IMR-90 (cell line): ENCODE measurements around the gene CREB5. TPM values are rescaled to one million over a fixed set of nuclear protein-coding genes. Genes with fewer than 3 reads are reported as not detected.

Source experiments
- ATAC-seq: fragments of 200-7000 bp; cut with Tn5 transposase; 2 replicates; pipeline ENCODE4 v1.9.1; 2020; ENCODE audit warnings: low read depth, mild to moderate bottlenecking, moderate library complexity
- BruUV-seq: library from RNA; stranded (reverse); fragments of 400-500 nt; replicated peaks from 2 replicates; lab custom pipeline; 2021; lab: Mats Ljungman, UMichigan
- CTCF ChIA-PET: fragments of 300-600 bp; formaldehyde crosslinking; extraction: SDS; loops from one replicate; lab custom pipeline; 2021; ENCODE audit warnings: antibody characterized with exemption; lab: Yijun Ruan, JAX
- POLR2A ChIA-PET: fragments of 300-600 bp; sonication (Branson Sonifier 250); formaldehyde crosslinking; loops from one replicate; lab custom pipeline; 2022; ENCODE audit warnings: antibody characterized with exemption; ENCODE audit not compliant: unreplicated experiment; lab: Charles Lee
- DNase-seq: peaks from one replicate; pipeline ENCODE4 v3.0.0; 2013
- H2AFZ ChIP-seq: replicated peaks from 2 replicates; pipeline ENCODE3; 2013; ENCODE audit warnings: low read length, mild to moderate bottlenecking; ENCODE audit not compliant: poor library complexity
- H2AK5ac ChIP-seq: 2 replicates; pipeline ENCODE4 v1.6.1; 2013; ENCODE audit warnings: low read depth, low read length, inconsistent platforms
- H2AK9ac ChIP-seq: replicated peaks from 2 replicates; pipeline ENCODE3; 2013; ENCODE audit warnings: mild to moderate bottlenecking, low read depth, low read length, moderate library complexity; ENCODE audit not compliant: poor library complexity
- H2BK120ac ChIP-seq: 2 replicates; pipeline ENCODE4 v1.6.1; 2013; ENCODE audit warnings: low read depth, low read length, inconsistent platforms
- H2BK15ac ChIP-seq: 3 replicates; pipeline ENCODE4 v1.6.1; 2013; ENCODE audit warnings: low read depth, low read length, inconsistent platforms
- H2BK20ac ChIP-seq: 2 replicates; pipeline ENCODE4 v1.6.1; 2013; ENCODE audit warnings: low read depth, mild to moderate bottlenecking, inconsistent platforms, low read length, moderate library complexity
- H2BK5ac ChIP-seq: 2 replicates; pipeline ENCODE4 v1.6.1; 2013; ENCODE audit warnings: mild to moderate bottlenecking, low read depth, low read length, inconsistent platforms; ENCODE audit not compliant: poor library complexity, severe bottlenecking
- H3K14ac ChIP-seq: replicated peaks from 2 replicates; pipeline ENCODE4 v1.6.1; 2013; ENCODE audit warnings: low read depth, low read length, inconsistent platforms
- H3K18ac ChIP-seq: 2 replicates; pipeline ENCODE4 v1.6.1; 2013; ENCODE audit warnings: low read depth, low read length, control low read depth
- H3K23ac ChIP-seq: 2 replicates; pipeline ENCODE4 v1.6.1; 2013; ENCODE audit warnings: low read depth, low read length, inconsistent platforms
- H3K27ac ChIP-seq: 2 replicates; pipeline ENCODE4 v1.5.1; 2013; ENCODE audit warnings: mild to moderate bottlenecking, control low read depth, low read length; ENCODE audit not compliant: insufficient read depth
- H3K27me3 ChIP-seq: 2 replicates; pipeline ENCODE4 v1.6.1; 2013; ENCODE audit warnings: low read length; ENCODE audit not compliant: control insufficient read depth, insufficient read depth
- H3K36me3 ChIP-seq: 2 replicates; pipeline ENCODE4 v1.6.1; 2013; ENCODE audit warnings: low read length, mixed read lengths; ENCODE audit not compliant: control insufficient read depth, insufficient read depth
- H3K4ac ChIP-seq: 2 replicates; pipeline ENCODE4 v1.6.1; 2013; ENCODE audit warnings: low read depth, low read length, inconsistent platforms
- H3K4me1 ChIP-seq: 2 replicates; pipeline ENCODE4 v1.6.1; 2013; ENCODE audit warnings: low read length, mixed read lengths; ENCODE audit not compliant: control insufficient read depth, insufficient read depth
- H3K4me2 ChIP-seq: 2 replicates; pipeline ENCODE4 v1.6.1; 2013; ENCODE audit warnings: low read depth, mild to moderate bottlenecking, control low read depth, low read length, moderate library complexity
- H3K4me3 ChIP-seq: 2 replicates; pipeline ENCODE4 v1.5.1; 2013; ENCODE audit warnings: low read depth, mild to moderate bottlenecking, control low read depth, low read length, moderate library complexity; ENCODE audit not compliant: insufficient read depth
- H3K56ac ChIP-seq: 2 replicates; pipeline ENCODE4 v1.6.1; 2013; ENCODE audit warnings: low read length, inconsistent platforms; ENCODE audit not compliant: insufficient read depth; ENCODE audit errors: extremely low read depth
- H3K79me1 ChIP-seq, 2 experiments: 2 replicates each; pipeline ENCODE4 v1.6.1; 2013; ENCODE audit warnings: low read length in 2 of 2, inconsistent platforms in 1 of 2, low read depth in 1 of 2
- H3K9ac ChIP-seq: 2 replicates; pipeline ENCODE4 v1.6.1; 2013; ENCODE audit warnings: low read depth, low read length, control low read depth
- H3K9me1 ChIP-seq: 2 replicates; pipeline ENCODE4 v1.6.1; 2013; ENCODE audit warnings: low read length, inconsistent platforms; ENCODE audit not compliant: insufficient read depth
- H3K9me3 ChIP-seq: 2 replicates; pipeline ENCODE4 v1.6.1; 2013; ENCODE audit warnings: low read length; ENCODE audit not compliant: control insufficient read depth, insufficient read depth
- H4K20me1 ChIP-seq: 2 replicates; pipeline ENCODE4 v1.6.1; 2013; ENCODE audit warnings: low read length, inconsistent platforms; ENCODE audit not compliant: insufficient read depth
- H4K5ac ChIP-seq: 2 replicates; pipeline ENCODE4 v1.6.1; 2013; ENCODE audit warnings: mild to moderate bottlenecking, low read depth, low read length, control low read depth
- H4K8ac ChIP-seq, 2 experiments: 2 replicates each; pipeline ENCODE4 v1.6.1; 2013; ENCODE audit warnings: low read depth in 2 of 2, low read length in 2 of 2, control low read depth in 1 of 2, inconsistent platforms in 1 of 2
- H4K91ac ChIP-seq: 2 replicates; pipeline ENCODE4 v1.6.1; 2013; ENCODE audit warnings: low read depth, low read length, inconsistent platforms; ENCODE audit not compliant: insufficient read depth
- MAZ ChIP-seq: IDR thresholded peaks from 2 replicates; pipeline ENCODE4 v1.6.1; 2012; ENCODE audit warnings: low read depth, mild to moderate bottlenecking, low read length, improper control_type of control experiment, moderate library complexity, borderline replicate concordance
- MXI1 ChIP-seq: IDR thresholded peaks from 2 replicates; pipeline ENCODE4 v1.6.1; 2012; ENCODE audit warnings: low read depth, mild to moderate bottlenecking, low read length, moderate library complexity, borderline replicate concordance
- WGBS, 2 experiments: methylation state at CpG; one replicate each; pipeline versions ENCODE4 v1.1.5 to v1.1.7; 2013; ENCODE audit warnings: missing lambda C conversion rate in 2 of 2; ENCODE audit not compliant: insufficient read length in 1 of 2; ENCODE audit errors: extremely low coverage in 2 of 2; 5-methylcytosine and 5-hydroxymethylcytosine counted together
- dilution Hi-C: fragments of 300-500 bp; cut with HindIII; formaldehyde crosslinking; loops from one replicate; pipeline ENCODE4 v1.14.3; 2018; ENCODE audit warnings: low sequenced_read_pairs; ENCODE audit not compliant: unreplicated experiment
- in situ Hi-C: fragments of 300-500 bp; cut with MboI; formaldehyde crosslinking; loops from 3 replicates; pipeline ENCODE4 v1.14.3; 2019; ENCODE audit warnings: low sequenced_read_pairs, inconsistent platforms, mixed read lengths
- intact Hi-C: fragments of 100-400 bp; cut with micrococcal nuclease; formaldehyde crosslinking; loops from 2 replicates; pipeline ENCODE4 v1.10.0; 2022
- polyA plus RNA-seq, 3 experiments: library from polyadenylated mRNA; depleted of rRNA; stranded (reverse); fragments of >200 nt; gene quantifications; 2 replicates each; pipeline ENCODE4 v1.2.3, GENCODE V29; 2012; ENCODE audit warnings: low replicate concordance in 1 of 3
- total RNA-seq: library from RNA; depleted of rRNA; stranded (reverse); fragments of >200 nt; gene quantifications from 2 replicates; pipeline ENCODE4 v1.2.3, GENCODE V29; 2012

The CREB5 gene
- total and polyA plus RNA-seq, 2 of the 4 experiments (the other 2 are of a cell fraction) = 7.3 to 13.1 TPM

GRCh38 chr7:28848906-28849305, 436.6 kb downstream of the CREB5 start:
- peaks cover 3% of the 10 kb centered on the region; the same call in 1 of the 2 replicates for H3K9me3 ChIP-seq
- WGBS, 2 experiments = no CpG with 5 or more reads among the region's 15 CpGs
- DNase-seq = no peak
- no peak overlapping the region for H3K56ac ChIP-seq
- no peak overlapping the region for H2BK20ac ChIP-seq
- H2AFZ ChIP-seq = no peak overlapping the region
- in situ Hi-C loops = no loop called here
- no peak overlapping the region for H2AK5ac ChIP-seq
- no peak overlapping the region for H2AK9ac ChIP-seq
- no peak overlapping the region for H2BK5ac ChIP-seq
- ChIA-PET POLR2A (no interaction called here), CTCF (no interaction called here)
- no peaks in the 10 kb centered on the region for H4K20me1 ChIP-seq
- ATAC-seq = no peak
- H3K79me1 ChIP-seq = no peaks in the 10 kb centered on the region
- H3K36me3 ChIP-seq = no peaks in the 10 kb centered on the region
- H4K5ac ChIP-seq = no peak overlapping the region
- no peak overlapping the region for H4K91ac ChIP-seq
- no TSS peak for BruUV-seq
- H3K27ac ChIP-seq = no peak overlapping the region
- intact Hi-C loops = no loop called here
- no peak overlapping the region for H2BK120ac ChIP-seq
- H3K9ac ChIP-seq = no peak overlapping the region
- H3K4me2 ChIP-seq = no peak overlapping the region
- H3K27me3 ChIP-seq = peaks cover 27% of the 10 kb centered on the region
- TF ChIP-seq MXI1 = no peak
- no peak for TF ChIP-seq MAZ
- no peak overlapping the region for H3K14ac ChIP-seq
- H3K4me1 ChIP-seq = no peaks in the 10 kb centered on the region
- H3K4me3 ChIP-seq = no peak overlapping the region
- H2BK15ac ChIP-seq = no peak overlapping the region
- no peaks in the 10 kb centered on the region for H3K9me1 ChIP-seq
- H4K8ac ChIP-seq = no peak overlapping the region
- no peak overlapping the region for H3K23ac ChIP-seq
- dilution Hi-C loops = no loop called here
- H3K4ac ChIP-seq = no peak overlapping the region
- no peak overlapping the region for H3K18ac ChIP-seq
